ENCODE measurements around the gene FBN1.

Gene FBN1

DNA sequence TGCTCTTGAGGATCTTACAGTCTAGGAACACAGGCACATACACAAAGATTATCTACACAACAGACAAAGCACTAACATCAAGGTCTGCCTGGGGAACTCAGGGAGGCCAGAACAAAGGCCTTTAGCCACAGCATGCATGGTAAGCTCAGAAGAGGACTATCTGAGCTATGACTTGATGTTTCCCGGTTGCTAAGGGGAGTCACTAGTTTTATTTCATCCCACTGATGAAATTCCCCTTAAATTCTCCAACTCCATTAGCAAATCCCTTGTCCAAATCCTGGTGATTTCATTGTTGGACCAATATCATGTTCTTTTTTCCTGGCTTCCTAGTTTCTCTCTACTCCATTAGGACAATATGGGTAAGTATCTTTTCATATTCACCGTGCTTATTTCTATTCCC lies 23.3 kb downstream of the FBN1 start:
- TF ChIP-seq, protein P1, sequence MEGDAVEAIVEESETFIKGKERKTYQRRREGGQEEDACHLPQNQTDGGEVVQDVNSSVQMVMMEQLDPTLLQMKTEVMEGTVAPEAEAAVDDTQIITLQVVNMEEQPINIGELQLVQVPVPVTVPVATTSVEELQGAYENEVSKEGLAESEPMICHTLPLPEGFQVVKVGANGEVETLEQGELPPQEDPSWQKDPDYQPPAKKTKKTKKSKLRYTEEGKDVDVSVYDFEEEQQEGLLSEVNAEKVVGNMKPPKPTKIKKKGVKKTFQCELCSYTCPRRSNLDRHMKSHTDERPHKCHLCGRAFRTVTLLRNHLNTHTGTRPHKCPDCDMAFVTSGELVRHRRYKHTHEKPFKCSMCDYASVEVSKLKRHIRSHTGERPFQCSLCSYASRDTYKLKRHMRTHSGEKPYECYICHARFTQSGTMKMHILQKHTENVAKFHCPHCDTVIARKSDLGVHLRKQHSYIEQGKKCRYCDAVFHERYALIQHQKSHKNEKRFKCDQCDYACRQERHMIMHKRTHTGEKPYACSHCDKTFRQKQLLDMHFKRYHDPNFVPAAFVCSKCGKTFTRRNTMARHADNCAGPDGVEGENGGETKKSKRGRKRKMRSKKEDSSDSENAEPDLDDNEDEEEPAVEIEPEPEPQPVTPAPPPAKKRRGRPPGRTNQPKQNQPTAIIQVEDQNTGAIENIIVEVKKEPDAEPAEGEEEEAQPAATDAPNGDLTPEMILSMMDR (conservative IDR thresholded peaks at IDR 0.05; ENCODE audit: low read depth) = no peak
- ChIA-PET CTCF (no interaction called here), POLR2A (ENCODE audit: low non-redundant PET) (no interaction called here)
- no peak overlapping the region for H3K27ac ChIP-seq
- no peak for DNase-seq (ENCODE audit: low spot score)

DNA sequence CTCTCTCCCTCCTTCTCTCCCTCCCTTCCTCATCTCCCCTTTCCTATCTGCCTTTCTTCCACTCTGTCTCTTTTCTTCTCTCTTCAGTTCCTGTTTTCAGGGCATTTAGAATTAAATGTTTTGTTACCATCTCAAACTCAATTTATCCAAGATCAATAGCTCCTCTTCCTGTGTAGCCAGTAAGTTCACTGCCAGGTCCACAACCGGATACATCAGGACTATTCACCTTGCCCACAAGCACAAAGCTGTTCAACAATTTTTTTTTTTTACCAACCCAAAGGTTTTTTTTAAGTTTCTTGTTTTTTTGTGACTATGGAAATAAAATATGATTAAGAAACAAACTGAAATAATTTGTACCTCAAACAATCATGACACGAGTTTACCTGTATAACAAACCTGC lies 26.1 kb downstream of the FBN1 start:
- DNase-seq (ENCODE audit: low spot score) = no peak
- POLR2A ChIA-PET (ENCODE audit: low non-redundant PET) = no interaction called here
- CTCF ChIA-PET = no interaction called here
- H3K27ac ChIP-seq = no peak overlapping the region
- TF ChIP-seq, protein P1 (conservative IDR thresholded peaks at IDR 0.05; ENCODE audit: low read depth) = no peak

GRCh38 chr15:48617619-48618018 lies 27.9 kb downstream of the FBN1 start:
- ChIA-PET CTCF (no interaction called here), POLR2A (ENCODE audit: low non-redundant PET) (no interaction called here)
- no peak overlapping the region for H3K27ac ChIP-seq
- no peak for DNase-seq (ENCODE audit: low spot score)
- TF ChIP-seq, protein P1 (conservative IDR thresholded peaks at IDR 0.05; ENCODE audit: low read depth) = no peak

- POLR2A ChIA-PET (ENCODE audit: low non-redundant PET) = no interaction called here
- no peak overlapping the region for H3K27ac ChIP-seq
- CTCF ChIA-PET = no interaction called here
- no peak for DNase-seq (ENCODE audit: low spot score)
- TF ChIP-seq, protein P1 (conservative IDR thresholded peaks at IDR 0.05; ENCODE audit: low read depth) = no peak
Observed at GRCh38 chr15:48616216-48616615, 29.3 kb downstream of the FBN1 start.

GRCh38 chr15:48614051-48614450 lies 31.5 kb downstream of the FBN1 start:
- DNase-seq (ENCODE audit: low spot score) = no peak
- TF ChIP-seq, protein P1 (conservative IDR thresholded peaks at IDR 0.05; ENCODE audit: low read depth) = no peak
- CTCF ChIA-PET = no interaction called here
- POLR2A ChIA-PET (ENCODE audit: low non-redundant PET) = no interaction called here
- H3K27ac ChIP-seq = no peak overlapping the region

- TF ChIP-seq, protein P1 (conservative IDR thresholded peaks at IDR 0.05; ENCODE audit: low read depth) = no peak
- CTCF ChIA-PET = no interaction called here
- POLR2A ChIA-PET (ENCODE audit: low non-redundant PET) = no interaction called here
Observed at GRCh38 chr15:48609486-48609885, 36.0 kb downstream of the FBN1 start.

DNA sequence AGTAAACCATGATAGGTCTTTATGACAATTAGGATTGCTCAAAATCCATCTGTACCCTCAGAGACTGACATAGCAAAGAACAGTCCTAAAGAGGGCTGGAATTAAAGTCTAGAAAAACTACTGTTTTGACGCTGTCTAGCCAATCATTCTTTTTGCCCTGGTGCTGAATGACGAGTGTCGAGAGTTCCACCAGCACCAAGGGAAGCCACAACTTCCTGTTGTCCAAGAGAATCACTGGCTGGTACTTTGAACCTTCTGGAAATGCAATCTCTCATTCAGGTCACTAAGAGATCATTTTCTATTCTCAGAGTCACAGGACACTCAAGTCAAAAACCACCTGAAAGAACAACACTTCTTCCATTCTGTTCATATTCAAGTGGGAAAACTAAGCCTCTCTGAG lies 37.7 kb downstream of the FBN1 start:
- no peak for DNase-seq (ENCODE audit: low spot score)
- TF ChIP-seq, protein P1 (conservative IDR thresholded peaks at IDR 0.05; ENCODE audit: low read depth) = no peak
- no peak overlapping the region for H3K27ac ChIP-seq
- ChIA-PET POLR2A (ENCODE audit: low non-redundant PET) (no interaction called here), CTCF (no interaction called here)

More at GRCh38 chr15:48609486-48609885, 36.0 kb downstream of the FBN1 start:
- no peak for DNase-seq (ENCODE audit: low spot score)
- no peak overlapping the region for H3K27ac ChIP-seq
